ENCODE data around the gene TCF15.

TCF15 gene

DNA sequence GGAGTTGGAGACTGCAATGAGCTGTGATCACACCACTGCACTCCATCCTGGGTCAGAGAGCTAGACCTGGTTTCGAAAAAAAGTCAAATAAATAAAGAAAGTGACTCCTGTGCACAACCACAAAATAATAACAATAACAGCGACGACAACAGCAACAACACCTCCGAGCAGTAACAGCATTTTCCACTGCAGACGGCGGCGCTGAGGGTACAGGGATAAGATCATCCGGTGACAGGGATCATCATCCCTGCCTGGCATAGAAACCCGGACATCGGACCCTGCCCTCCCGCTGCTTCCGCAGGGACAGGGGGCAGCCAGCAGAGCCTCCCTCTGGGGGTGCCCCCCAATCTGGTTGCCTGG, 31.4 kb upstream of the TCF15 start:
- no peak for DNase-seq

DNA sequence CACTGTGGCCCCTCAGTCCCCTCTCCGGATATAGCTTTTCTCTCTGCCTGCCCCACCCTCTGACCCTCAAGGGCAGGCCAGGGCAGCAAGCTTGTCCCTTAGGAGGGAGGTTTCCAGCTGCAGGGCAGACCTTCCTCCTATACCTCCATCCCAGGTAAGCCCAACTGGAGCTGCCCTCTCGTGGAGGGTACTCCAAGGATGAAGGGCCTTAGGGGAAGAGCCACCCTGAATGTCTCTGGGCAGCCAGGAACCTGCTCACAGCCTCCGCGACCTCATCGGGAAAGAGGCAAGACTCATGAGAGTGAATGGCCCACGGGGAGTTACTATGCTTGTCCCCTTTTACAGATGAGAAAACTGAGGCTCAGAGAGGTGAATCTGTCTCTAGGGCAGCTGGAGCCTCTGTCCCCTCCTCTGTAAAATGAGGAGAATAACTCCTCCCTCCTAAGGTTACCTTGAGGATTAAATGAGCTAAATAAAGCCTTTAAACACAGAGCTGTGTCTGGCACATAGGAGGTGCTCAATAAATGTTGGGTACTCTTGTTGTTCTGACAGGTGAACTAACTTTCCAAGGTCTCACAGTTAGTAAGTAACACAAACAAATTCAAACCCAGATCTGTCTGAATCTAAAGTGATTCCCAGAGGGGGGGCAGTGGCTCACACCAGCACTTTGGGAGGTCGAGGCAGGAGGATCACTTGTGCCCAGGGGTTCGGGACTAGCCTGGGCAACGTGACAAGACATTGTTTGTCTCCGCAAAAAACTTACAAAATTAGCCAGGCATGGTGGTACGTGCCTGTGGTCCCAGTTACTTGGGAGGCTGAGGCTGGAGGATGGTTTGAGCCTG, 30.8 kb upstream of the TCF15 start:
- no peak for DNase-seq

DNA sequence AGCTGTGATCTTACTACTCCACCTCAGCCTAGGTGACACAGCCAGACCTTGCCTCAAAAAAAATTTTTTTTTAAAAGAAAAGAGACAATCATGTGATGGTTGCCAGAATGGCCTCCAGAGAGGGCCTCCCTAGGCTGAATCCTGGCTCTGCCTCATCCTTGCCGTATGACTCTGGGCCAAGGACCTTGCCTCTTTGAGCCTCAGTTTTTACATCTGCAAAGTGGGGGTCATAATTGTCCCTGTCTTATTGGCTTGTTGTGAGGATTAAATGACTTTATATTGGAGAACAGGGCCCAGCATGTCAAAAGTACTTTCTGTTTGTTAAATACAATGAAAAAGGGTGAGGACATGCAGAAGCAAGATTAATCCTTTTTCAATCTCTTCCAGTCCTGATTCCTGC, 28.5 kb upstream of the TCF15 start:
- DNase-seq = no peak

DNA sequence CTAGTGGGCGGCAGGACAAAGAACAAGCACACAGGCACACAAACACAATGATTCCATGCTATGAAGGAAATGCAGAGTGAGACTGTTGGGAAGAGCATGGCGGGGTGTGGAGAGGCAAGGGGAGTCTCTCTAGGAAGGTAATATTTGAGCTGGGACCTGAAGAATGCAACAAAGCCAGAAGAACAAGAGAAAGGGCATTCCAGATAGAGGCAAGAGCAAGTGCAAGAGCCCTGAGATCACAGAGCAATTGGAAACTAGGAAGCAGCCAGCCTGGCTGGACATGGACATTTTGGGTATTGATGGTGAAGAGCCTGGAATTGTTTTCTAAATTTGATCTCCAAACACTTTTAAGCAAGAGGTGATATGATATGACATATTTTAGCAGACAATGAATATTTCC, 27.4 kb upstream of the TCF15 start:
- no peak for DNase-seq

DNA sequence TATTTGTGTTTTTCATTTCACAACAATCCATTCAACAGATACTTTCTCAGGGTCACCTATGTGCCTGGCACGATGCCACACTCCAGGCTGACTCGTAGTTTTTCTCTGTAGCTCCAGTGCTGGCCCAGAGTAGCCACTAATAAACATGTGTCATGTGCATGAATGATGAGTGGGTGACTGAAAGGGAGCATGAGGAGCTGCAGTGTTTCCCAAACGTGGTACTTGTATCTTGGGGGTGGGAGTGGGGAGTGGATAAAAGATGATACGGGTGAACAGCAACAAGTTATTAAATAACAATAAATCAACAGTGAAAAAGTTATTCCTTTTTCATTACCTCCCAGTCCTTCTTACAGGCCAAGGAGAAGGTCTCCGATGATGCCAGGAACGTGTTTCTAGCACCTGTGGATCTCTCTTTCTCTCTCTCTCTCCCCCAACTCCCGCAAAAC, 25.8 kb upstream of the TCF15 start:
- DNase-seq = no peak

DNA sequence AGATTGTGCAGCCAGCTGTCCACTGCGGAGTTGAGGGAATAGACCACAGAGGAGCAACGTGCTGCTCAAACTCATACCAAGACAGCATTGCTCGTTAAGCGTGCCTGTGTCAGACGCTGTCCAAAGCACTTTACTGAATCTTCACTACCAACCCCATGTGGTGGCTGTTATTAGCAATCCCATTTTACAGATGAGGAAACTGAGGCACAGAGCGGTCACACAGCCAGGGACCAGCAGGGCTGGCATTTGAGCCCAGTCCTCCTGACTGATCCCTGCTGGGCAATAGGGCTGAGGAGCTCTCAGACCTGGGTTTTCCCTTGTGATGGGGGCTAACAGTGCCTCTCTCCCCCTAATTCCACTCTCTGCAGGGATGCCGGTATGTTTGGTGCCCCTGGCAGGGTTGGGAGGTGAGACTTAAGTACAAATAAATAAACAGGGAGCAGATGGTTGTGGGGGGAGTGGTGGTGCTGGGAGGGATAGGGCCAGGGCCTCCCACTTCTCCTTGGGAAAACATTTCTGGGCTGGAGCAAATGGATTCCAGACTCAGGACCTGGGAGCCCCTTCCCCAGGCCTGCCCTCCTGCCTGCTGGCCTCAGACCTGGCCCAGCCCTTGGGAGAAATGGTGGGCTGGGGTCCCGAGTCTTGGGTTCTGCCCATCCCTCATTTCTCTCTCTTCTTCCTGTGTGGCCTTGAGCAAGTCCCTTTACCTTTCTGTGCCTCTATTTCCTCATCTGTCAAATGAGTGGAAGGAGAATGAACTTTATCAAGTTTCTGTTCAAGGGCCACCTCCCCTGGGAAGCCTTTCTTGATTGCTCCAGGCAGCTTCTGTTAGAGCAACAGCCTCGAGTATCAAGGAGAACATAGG, 25.2 kb upstream of the TCF15 start:
- DNase-seq = no peak

DNA sequence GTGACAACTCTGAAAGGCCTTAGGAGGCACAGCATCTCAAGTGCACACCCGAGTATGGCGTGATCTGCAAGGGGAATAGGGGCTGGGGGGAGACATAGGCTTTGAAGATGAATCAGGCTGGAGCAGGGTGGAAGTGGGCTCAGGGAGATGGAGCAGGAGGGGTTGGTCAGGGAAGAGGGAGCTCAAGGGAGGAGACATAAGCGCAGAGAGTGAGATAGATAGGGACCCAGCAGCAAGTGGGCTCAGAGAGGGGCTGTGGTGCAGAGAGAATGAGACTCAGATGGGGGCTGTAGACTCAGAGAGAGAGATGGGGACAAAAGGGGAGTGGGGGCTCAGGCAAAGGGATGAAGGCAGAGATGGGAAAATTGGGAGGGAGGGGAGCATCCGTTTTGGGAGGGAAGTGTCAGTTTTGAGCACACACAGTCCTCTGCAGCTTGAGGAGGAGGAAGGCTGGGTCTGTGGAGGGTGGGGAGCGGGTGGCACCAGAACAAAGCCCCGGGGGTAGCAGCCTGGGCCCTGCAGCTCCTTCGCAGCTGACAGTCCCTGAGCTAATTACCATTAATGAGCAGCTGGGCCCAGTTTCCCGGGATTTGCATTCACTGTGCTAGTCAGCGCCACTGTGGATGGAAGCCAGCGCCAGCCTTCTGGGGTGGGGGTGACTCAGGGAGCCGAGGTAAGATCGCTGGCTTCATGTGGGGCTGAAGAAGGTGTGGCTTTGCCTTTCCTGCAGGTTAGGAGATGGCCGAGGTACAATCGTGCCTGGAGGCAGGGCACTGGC, 24.2 kb upstream of the TCF15 start:
- no peak for DNase-seq

DNA sequence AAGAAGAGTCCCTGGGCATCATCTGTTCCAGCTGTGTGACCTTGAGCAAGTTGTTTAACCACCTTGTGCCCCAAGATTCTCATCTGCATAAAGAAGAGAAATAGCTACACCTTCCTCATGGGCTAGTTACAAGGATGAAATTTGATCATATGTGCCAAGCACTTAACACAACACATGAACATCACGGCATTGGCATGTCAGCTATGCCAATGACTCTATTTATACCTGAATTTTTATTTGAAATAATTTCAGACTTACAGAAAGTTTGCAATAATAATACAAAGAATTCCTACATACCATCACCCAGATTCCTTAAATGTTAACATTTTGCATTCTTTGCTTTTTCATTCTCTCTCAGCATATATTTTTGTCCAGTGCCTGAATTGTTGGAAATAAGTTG, 21.0 kb upstream of the TCF15 start:
- DNase-seq = no peak

DNA sequence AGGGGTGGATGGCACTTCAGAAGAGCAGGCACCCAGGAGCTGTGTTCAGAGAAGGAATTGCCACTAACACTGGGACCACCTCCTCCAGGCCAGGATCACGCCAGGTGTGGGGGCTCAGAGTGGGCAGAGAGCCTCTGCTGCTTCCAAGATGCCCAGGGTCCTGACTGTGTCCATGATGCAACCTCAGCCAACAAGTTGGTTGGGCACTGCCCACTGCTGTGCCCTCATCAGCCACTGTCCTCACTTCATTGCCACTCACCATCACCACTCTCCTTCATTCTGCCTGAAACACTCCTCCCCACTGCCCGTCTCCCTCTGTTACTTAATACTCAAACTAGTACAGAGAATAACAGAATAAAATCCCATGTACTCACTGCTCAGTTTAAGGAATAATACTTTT, 16.5 kb upstream of the TCF15 start:
- DNase-seq = no peak

DNA sequence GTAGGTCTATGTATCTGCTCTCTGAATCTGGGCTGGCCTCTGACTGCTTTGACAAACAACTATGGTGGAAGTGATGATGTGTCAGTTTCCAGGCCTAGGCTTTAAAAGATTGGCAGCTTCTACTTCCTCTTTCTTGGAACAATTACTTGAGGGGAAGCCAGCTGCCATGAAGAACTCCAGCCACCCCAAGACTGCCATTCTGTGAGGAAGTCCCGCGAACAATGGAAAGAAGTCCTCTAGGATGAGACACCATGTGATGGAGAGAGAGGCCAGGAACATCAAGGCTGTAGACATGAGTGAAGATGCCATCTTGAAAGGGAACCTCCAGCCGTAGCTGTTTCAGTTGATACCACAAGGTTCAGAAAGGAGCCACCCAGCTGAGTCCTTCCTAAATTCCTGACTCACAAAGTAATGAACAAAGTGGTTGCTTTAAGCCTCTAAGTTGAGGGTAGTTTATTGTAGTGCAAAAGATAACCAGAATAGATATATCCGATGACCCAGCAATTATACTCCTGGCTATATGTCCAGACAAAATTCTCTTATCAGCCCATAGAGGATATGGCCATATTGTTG, 15.3 kb upstream of the TCF15 start:
- no peak for DNase-seq

DNA sequence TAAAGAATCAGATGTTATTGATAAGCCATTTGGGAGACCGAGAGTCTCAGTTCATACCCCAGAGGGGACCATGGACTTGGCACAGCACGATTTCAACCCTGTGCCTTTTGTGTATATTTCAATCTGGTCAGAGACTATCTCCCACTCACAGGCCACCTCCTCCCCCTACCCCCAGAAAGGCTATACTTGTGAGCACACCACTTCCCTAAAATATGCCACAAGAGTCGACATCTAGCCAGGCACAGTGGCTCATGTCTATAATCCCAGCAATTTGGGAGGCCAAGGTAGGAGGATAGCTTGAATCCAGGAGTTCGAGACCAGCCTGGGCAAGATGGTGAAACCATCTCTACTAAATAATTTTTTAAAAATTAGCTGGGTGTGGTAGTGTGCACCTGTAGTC, 13.6 kb upstream of the TCF15 start:
- DNase-seq = no peak

DNA sequence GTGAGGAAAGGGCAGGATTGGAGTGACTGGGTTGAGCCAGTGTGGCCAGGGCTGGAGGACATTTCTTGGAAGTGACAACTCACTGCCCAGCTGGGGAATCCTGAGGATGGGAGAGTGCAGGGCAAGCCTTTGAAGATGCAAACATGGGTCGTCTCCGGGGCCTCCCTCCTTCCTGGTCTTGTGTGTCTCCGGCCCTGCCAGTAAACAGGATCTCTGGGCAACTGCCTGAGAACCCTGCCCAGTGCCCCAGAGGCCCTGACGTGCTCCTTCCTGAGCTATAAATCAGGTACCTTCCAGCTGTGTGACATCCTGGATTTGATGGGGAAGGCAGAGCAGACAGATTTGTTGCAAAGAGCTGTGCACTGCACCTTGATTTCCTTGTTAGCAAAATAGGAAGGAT, 12.9 kb upstream of the TCF15 start:
- no peak for DNase-seq

DNA sequence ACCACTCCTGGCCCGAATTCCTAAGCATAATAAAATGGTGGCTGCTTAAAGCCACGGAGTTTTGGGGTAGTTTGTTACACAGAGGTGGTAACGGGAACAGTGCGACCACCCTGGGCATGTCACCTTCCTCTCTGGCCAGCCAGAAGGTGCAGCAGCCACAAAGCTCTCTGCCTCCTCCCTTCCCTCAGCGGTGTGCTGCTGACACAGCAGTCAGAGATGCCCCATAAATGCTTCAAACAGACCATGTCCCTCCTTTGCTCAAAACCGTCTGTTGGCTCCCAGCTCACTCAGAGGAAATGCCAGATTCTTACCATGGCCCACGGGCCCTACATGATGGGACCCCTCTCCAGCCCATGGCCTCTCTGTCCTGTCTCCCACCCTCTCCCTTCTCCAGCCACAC, 12.1 kb upstream of the TCF15 start:
- no peak for DNase-seq

DNA sequence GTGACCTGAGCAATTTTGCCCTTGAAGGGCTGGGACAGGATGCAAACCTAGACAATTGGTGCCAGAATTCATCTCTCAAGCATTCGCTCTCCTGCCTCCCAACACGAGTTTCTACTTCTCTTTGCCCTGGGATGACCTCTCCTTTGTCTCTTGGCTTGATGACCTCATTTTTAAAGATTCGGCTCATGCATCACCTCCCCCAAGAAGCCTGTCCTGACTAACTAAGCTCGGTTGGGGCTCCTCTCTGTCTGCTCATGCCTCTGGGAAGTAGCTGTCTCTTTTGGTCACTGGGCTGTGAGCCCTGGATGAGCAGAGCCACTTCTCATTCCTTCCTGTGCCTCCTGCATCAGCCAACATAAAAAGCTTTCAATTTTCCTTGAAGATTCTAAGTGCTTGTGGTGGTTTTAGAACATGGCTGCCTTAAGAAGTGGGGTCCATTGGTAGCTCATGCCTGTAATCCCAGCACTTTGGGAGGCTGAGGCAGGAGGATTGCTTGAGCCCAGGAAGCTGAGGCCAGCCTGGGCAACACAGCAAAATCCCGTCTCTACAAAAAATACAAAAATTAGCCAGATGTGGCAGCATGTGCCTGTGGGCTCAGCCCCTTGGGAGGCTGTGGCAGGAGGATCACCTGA, 11.1 kb upstream of the TCF15 start:
- no peak for DNase-seq

DNA sequence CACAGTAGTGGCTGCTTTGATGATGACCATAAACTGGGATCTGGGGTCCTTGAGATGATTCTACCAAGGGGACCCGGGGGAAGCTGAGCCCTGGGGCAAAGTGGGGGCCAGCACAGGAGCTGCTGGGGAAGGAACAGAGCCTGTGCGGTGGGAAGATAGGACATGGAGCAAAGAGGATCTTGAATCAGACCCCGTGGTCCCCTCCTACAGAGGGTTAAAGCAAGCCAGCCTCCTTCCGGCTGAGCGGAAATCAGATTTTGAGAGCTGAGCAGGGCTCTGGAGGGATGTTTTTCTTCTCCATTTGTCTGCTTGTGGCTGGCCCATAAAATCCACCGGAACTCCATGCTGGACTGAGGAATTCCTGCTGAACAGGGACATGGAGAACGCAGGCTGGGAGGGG, 10.1 kb upstream of the TCF15 start:
- DNase-seq = no peak

DNA sequence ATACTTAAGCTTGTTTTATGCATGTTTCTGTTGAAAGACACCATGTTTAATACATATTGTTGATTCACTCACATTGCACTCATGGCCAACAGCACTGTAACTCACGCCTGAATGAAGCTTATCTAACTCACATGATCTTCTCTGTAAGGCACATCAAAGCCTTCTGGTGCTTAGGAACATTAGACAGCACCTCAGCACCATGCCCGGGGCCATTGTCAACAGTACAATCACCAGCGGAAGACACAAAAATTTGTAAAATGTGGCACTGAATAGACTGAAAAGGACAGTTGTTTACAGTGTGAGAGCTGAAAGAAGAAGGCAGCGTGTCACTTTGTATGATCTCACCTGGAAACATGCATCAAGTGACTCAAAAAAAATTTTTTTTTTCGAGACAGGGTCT, 8.9 kb upstream of the TCF15 start:
- no peak for DNase-seq

DNA sequence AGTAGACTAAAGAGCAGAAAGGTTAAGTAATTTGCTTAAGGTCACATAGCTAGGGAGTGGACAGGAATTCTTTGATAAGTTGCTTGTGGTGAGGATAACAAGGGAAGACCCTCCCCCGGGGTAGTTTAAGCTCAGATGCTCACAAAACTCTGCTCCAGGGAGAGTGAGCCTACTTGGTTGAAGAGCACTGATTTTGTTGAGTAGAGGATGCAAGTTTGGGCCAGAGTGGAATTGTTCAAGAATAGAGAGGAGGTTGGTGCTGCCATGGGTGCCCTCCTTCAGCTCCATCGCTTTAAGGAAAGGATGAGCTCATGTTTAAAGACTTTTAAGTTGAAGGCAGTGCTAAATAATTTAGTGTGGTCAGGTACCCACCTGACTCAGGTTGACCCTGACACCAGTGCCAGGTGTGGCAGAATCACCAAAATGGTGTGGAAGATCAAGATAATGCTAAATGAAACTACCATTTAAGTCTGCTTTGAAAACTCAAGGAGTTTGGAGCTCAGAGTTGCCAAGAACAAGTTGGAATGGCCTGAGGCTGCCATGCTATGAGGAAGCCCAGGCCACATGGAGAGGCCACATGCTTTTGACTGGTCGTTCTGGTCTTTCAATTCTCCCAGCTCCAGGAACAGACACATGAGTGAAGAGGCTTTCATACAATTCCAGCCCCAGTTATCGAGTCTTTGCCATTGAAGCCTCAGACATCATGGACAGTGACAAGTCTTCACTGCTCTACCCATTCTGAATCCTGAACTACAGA, 8.0 kb upstream of the TCF15 start:
- no peak for DNase-seq

DNA sequence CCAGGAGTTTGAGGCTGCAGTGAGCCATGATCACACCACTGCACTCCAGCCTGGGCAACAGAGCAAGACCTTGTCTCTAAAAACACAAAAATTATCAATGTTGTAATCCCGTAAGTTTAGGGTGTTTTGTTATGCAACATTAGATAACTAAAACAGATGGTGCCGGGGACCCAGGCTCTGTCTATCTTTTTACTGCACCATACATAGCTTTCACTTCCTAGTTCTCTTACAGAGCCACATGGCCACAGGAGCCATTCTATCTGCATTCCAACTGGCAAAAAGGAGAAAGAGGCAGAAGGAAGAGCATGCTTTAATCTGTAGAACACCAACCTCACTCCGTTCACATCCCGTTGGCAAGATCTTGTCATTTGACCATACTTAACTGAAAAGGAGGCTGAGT, 5.4 kb upstream of the TCF15 start:
- no peak for DNase-seq

DNA sequence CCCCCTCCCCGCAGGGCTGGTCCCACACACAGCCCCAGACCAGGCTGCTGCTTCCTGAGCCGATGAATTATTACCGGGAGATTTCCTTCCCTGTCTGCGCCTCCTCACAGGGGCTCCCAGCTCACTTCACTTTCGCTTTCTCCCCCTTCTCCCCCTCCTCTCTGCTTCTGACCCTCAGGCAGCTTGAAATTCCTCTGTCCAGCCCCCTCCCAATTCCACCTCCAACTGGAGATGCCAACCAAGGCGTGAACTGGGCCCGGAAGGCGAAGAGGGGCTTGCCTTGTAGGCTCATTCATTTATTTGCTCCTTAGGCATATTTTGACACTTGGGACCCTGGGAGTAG, 1.7 kb upstream of the TCF15 start:
- DNase-seq = no peak

DNA sequence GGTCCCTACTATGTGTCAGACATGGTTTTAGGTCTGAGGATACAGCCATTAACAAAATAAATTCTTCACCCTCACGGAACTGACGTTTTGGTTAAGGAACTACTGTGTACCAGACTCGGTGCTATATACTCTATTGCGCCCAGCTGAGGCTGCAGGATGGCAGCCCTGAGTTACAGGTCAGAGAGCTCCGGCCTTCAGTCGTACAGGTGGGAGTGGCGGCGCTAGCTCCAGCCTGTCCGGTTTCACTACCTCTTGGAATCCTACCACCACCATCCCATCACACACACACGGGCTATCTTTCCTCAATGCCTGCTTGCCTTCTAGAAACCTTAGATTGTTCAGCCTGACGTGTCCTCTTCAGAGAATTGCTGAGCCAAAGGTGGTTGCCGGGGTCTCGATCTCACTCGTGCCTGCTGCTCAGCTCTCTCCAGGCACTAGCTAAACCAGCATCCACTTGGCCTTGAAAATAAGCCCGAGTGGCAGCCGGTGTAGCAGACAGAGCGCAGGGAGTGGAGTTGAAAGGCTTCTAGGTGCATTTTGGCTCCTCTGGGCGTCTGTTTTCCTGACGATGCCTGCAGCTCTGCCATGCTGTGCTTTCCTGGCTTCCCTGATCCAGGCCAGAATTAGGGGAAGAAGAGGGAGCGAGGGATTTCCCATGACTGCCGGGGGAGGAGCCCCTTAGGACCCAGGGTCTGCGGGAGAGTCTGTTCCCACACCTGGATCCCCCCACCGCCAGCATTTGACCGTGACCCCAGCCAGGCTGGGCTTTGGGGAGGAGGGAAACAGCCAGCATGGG, 1.1 kb upstream of the TCF15 start:
- DNase-seq = no peak

DNA sequence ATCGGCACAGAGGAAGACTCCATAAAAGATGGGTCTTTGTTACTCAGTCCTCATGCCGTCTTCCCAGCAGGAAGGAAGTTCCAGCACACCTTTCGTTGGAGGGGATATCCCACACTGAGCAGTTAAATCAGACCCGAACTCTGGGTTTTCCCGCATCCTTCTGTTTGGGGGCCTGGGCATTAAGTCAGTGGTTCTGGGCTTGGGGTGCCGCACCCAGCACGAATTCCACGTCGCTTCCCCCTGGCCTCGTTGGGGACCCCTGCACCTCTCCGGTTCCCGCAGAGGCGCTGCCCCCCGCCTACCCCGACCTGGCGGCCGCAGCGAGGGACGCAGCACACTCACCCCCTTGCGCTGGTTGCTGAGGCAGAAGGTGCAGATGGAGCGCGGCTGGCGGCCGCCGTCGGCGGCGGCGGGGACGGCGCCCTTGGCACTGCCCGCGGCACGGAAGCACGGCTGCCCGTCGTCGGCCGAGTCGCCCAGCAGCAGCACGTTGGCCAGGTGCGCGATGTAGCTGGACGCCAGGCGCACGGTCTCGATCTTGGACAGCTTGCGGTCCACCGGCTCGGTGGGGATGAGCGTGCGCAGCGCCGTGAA, 641 bp downstream of the TCF15 start:
- no peak for DNase-seq
